ENCODE measurements around the gene CAMK2A. TPM values are rescaled to one million over a fixed set of nuclear protein-coding genes. Genes with fewer than 3 reads are reported as not detected.

The CAMK2A gene
- polyA plus RNA-seq, 1 experiment: 0.11 TPM

DNA sequence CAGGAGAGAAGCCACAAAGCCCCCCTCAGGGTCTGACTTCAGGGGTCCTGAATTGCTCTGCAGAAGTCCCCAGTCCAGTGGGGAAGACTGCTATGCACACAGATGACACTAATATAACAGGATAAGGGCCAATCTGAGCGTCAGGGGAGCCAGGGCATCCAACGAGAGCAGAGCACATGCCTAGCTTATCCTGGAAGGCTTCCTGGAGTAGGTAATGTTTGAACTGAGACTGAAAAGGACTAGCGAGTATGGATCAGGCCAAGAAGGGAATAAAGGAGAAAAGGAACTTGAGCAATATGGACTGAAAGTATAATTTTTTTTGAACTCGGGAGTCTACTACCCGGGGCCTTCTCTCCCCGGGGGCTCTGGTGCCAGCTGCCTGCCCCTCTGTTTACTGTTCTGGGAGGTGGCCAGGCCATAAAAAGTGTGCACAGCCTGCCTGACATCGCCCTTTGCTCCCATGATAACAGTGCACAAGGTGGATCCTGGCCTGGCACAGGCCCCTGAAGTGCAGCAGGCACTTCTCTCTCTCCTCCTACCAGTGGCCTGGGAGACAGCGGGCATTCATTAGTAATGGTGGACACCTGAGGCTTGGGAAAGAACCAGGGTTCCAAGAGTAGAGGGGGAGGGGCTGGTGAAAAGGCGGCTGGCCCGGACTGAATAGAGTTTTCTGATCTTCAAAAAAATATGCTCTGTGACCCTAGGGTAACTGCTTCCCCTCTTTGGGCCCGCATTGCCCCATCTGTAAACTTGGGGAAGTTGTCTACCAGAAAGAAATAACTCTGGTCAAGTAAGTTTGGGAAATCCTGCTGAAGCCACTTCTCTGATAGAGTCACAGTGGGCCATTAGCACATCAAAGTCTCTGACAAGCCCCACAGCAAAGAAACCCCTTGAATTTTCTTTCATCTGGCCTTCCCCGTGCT lies 104.3 kb downstream of the CAMK2A start:
- H3K27me3 ChIP-seq (ENCODE audit: control insufficient read depth, insufficient read depth, low read length): peaks cover 26% of the 10 kb centered on the region
- TF ChIP-seq CTCF (IDR thresholded peaks at IDR 0.05; ENCODE audit: insufficient read depth, low read depth, low read length): no peak
- ChIA-PET CTCF (no interaction called here), POLR2A (no interaction called here)
- no peaks in the 10 kb centered on the region for H3K36me3 ChIP-seq (ENCODE audit: control insufficient read depth, insufficient read depth, low read length)
- DNase-seq (ENCODE audit: low read depth): no peak
- H3K4me3 ChIP-seq (ENCODE audit: low read depth, low read length): no peak overlapping the region

GRCh38 chr5:150184006-150184405 lies 105.6 kb downstream of the CAMK2A start:
- no peaks in the 10 kb centered on the region for H3K36me3 ChIP-seq (ENCODE audit: control insufficient read depth, insufficient read depth, low read length)
- no peak for TF ChIP-seq CTCF (IDR thresholded peaks at IDR 0.05; ENCODE audit: insufficient read depth, low read depth, low read length)
- H3K27me3 ChIP-seq (ENCODE audit: control insufficient read depth, insufficient read depth, low read length): peaks cover 14% of the 10 kb centered on the region
- DNase-seq (ENCODE audit: low read depth): no peak
- no peak overlapping the region for H3K4me3 ChIP-seq (ENCODE audit: low read depth, low read length)
- CTCF ChIA-PET: interaction anchor here (1.6 kb wide), 1 partner anchor 34 kb away, joined by 6 read pairs; no protein-coding TSS in a partner anchor
- POLR2A ChIA-PET: no interaction called here

DNA sequence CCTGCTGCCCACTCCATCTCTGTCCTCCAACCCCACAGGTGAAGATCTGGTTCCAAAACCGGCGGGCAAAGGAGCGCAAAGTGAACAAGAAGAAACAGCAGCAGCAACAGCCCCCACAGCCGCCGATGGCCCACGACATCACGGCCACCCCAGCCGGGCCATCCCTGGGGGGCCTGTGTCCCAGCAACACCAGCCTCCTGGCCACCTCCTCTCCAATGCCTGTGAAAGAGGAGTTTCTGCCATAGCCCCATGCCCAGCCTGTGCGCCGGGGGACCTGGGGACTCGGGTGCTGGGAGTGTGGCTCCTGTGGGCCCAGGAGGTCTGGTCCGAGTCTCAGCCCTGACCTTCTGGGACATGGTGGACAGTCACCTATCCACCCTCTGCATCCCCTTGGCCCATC lies 106.1 kb downstream of the CAMK2A start:
- Histone ChIP-seq H3K27me3 (ENCODE audit: control insufficient read depth, insufficient read depth, low read length) (peaks cover 9% of the 10 kb centered on the region), H3K4me3 (ENCODE audit: low read depth, low read length) (no peak overlapping the region), H3K36me3 (ENCODE audit: control insufficient read depth, insufficient read depth, low read length) (no peaks in the 10 kb centered on the region)
- POLR2A ChIA-PET: no interaction called here
- no peak for TF ChIP-seq CTCF (IDR thresholded peaks at IDR 0.05; ENCODE audit: insufficient read depth, low read depth, low read length)
- DNase-seq (ENCODE audit: low read depth): no peak
- CTCF ChIA-PET: interaction anchor here (1.6 kb wide), 1 partner anchor 35 kb away, joined by 6 read pairs; no protein-coding TSS in a partner anchor

GRCh38 chr5:150182774-150183173 lies 106.8 kb downstream of the CAMK2A start:
- Histone ChIP-seq H3K36me3 (ENCODE audit: control insufficient read depth, insufficient read depth, low read length) (no peaks in the 10 kb centered on the region), H3K27me3 (ENCODE audit: control insufficient read depth, insufficient read depth, low read length) (peaks cover 4% of the 10 kb centered on the region), H3K4me3 (ENCODE audit: low read depth, low read length) (no peak overlapping the region)
- no peak for TF ChIP-seq CTCF (IDR thresholded peaks at IDR 0.05; ENCODE audit: insufficient read depth, low read depth, low read length)
- ChIA-PET CTCF (interaction anchor here (0.8 to 2.0 kb wide), 3 partner anchors 13 to 152 kb away, joined by 3 to 5 read pairs (median 4); no protein-coding TSS in a partner anchor), POLR2A (no interaction called here)
- DNase-seq (ENCODE audit: low read depth): no peak

GRCh38 chr5:150181766-150182545 lies 107.6 kb downstream of the CAMK2A start:
- TF ChIP-seq CTCF (IDR thresholded peaks at IDR 0.05; ENCODE audit: insufficient read depth, low read depth, low read length): no peak
- CTCF ChIA-PET: interaction anchor here (0.7 to 2.0 kb wide), 8 partner anchors 11 to 152 kb away, joined by 3 to 6 read pairs (median 4); no protein-coding TSS in a partner anchor
- no peaks in the 10 kb centered on the region for H3K36me3 ChIP-seq (ENCODE audit: control insufficient read depth, insufficient read depth, low read length)
- H3K4me3 ChIP-seq (ENCODE audit: low read depth, low read length): no peak overlapping the region
- POLR2A ChIA-PET: no interaction called here
- DNase-seq (ENCODE audit: low read depth): no peak
- H3K27me3 ChIP-seq (ENCODE audit: control insufficient read depth, insufficient read depth, low read length): peaks cover 2% of the 10 kb centered on the region

Data from BJ (cell line).